ENCODE data around the gene TMEM178B. TPM values are rescaled to one million over a fixed set of nuclear protein-coding genes. Genes with fewer than 3 reads are reported as not detected.
A peak's percentile ranks its signal among the peaks of the same experiment; 100 is the strongest.

Gene TMEM178B
- polyA plus RNA-seq, 1 experiment, result 0.01 TPM

- POLR2A ChIA-PET, result no interaction called here
- no peak for TF ChIP-seq CTCF (IDR thresholded peaks at IDR 0.05; ENCODE audit: low read depth, low read length)
Observed at GRCh38 chr7:141156407-141156806, 82.5 kb downstream of the TMEM178B start.

GRCh38 chr7:141157138-141157765, 83.4 kb downstream of the TMEM178B start:
- H3K9me3 ChIP-seq (ENCODE audit: control insufficient read depth, insufficient read depth, low read length), result peaks cover 25% of the 10 kb centered on the region
- no peak for DNase-seq (ENCODE audit: low read depth, low spot score)
- ChIA-PET CTCF (no interaction called here), POLR2A (no interaction called here)
- no peak for TF ChIP-seq CTCF (IDR thresholded peaks at IDR 0.05; ENCODE audit: low read depth, low read length)
- H3K27ac ChIP-seq (ENCODE audit: low read depth, low read length), result no peak overlapping the region
- no peaks in the 10 kb centered on the region for H3K27me3 ChIP-seq (ENCODE audit: control insufficient read depth, insufficient read depth, low read length)
- no peak overlapping the region for H3K4me3 ChIP-seq (ENCODE audit: low read depth, low read length)

More at GRCh38 chr7:141156407-141156806, 82.5 kb downstream of the TMEM178B start:
- DNase-seq (ENCODE audit: low read depth, low spot score), result no peak
- Histone ChIP-seq H3K9me3 (ENCODE audit: control insufficient read depth, insufficient read depth, low read length) (peaks cover 23% of the 10 kb centered on the region), H3K4me3 (ENCODE audit: low read depth, low read length) (no peak overlapping the region), H3K27ac (ENCODE audit: low read depth, low read length) (no peak overlapping the region), H3K27me3 (ENCODE audit: control insufficient read depth, insufficient read depth, low read length) (no peaks in the 10 kb centered on the region)
- CTCF ChIA-PET, result no interaction called here

DNA sequence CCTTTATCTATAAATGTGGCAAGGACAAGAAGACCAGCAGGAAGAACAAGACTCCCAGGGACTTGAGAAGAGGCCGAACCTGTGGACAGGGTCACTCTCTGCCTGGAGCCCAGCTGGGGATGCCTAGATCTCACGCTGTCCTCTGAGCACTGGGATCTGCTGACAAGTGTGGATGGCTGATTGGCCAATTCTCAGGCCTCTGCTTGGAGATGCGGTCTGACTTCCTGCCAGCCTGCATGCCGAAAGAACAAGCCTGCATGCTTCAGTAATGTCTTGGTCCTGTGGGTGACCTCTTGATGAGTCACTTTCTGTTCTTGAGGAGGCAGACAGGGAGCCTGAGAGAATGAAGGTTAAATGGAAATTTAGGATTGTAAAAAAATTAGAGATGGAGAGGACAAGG, 84.7 kb downstream of the TMEM178B start:
- ChIA-PET POLR2A (no interaction called here), CTCF (interaction anchor here (0.6 to 1.5 kb wide), 2 partner anchors 173 to 484 kb away, joined by 3 to 4 read pairs; no protein-coding TSS in a partner anchor)
- no peak for TF ChIP-seq CTCF (IDR thresholded peaks at IDR 0.05; ENCODE audit: low read depth, low read length)

GRCh38 chr7:141160246-141160860, 86.5 kb downstream of the TMEM178B start:
- no peak overlapping the region for H3K27ac ChIP-seq (ENCODE audit: low read depth, low read length)
- H3K9me3 ChIP-seq (ENCODE audit: control insufficient read depth, insufficient read depth, low read length), result peaks cover 16% of the 10 kb centered on the region
- no peaks in the 10 kb centered on the region for H3K27me3 ChIP-seq (ENCODE audit: control insufficient read depth, insufficient read depth, low read length)
- POLR2A ChIA-PET, result no interaction called here
- CTCF ChIA-PET, result interaction anchor here (1.5 kb wide), 1 partner anchor 485 kb away, joined by 4 read pairs; no protein-coding TSS in a partner anchor
- no peak for DNase-seq (ENCODE audit: low read depth, low spot score)
- no peak overlapping the region for H3K4me3 ChIP-seq (ENCODE audit: low read depth, low read length)
- no peak for TF ChIP-seq CTCF (IDR thresholded peaks at IDR 0.05; ENCODE audit: low read depth, low read length)

More for the DNA sequence above, 84.7 kb downstream of the TMEM178B start:
- peak; percentile 66 for DNase-seq (ENCODE audit: low read depth, low spot score)
- Histone ChIP-seq H3K27ac (ENCODE audit: low read depth, low read length) (peak overlapping the region; percentile 11), H3K4me3 (ENCODE audit: low read depth, low read length) (no peak overlapping the region), H3K9me3 (ENCODE audit: control insufficient read depth, insufficient read depth, low read length) (peaks cover 25% of the 10 kb centered on the region), H3K27me3 (ENCODE audit: control insufficient read depth, insufficient read depth, low read length) (no peaks in the 10 kb centered on the region)
